A673 (cell line): ENCODE results near the gene HYDIN. TPM values are rescaled to one million over a fixed set of nuclear protein-coding genes. Genes with fewer than 3 reads are reported as not detected.

Source experiments
- BruUV-seq: library from RNA; stranded (reverse); fragments of 400-500 nt; replicated peaks from 2 replicates; lab custom pipeline; 2021; lab: Mats Ljungman, UMichigan
- CTCF ChIA-PET: fragments of 300-600 bp; sonication (Branson Sonifier 250); formaldehyde crosslinking; loops from one replicate; lab custom pipeline; 2022; ENCODE audit warnings: antibody characterized with exemption; lab: Charles Lee
- POLR2A ChIA-PET: fragments of 300-600 bp; sonication (Branson Sonifier 250); formaldehyde crosslinking; loops from one replicate; lab custom pipeline; 2022; ENCODE audit warnings: antibody characterized with exemption; ENCODE audit not compliant: low non-redundant PET; lab: Charles Lee
- DNase-seq: peaks from one replicate; pipeline ENCODE4 v3.0.0-alpha.2; 2015; ENCODE audit warnings: low spot score
- H3K27ac ChIP-seq: fragments of 200-600 bp; sonication (generic); 2 replicates; pipeline ENCODE4 v1.5.1; 2016; ENCODE audit warnings: mixed run types, low read depth, mild to moderate bottlenecking, mixed read lengths, antibody characterized with exemption, low read length; ENCODE audit not compliant: poor library complexity, severe bottlenecking
- H3K27me3 ChIP-seq: fragments of 200-600 bp; sonication (generic); replicated peaks from 2 replicates; pipeline ENCODE4 v1.6.1; 2017; ENCODE audit warnings: mixed run types, low read depth, mild to moderate bottlenecking, mixed read lengths, antibody characterized with exemption, low read length; ENCODE audit not compliant: insufficient read depth, poor library complexity
- H3K36me3 ChIP-seq: fragments of 200-600 bp; sonication (generic); 2 replicates; pipeline ENCODE4 v1.6.1; 2016; ENCODE audit warnings: mixed run types, mild to moderate bottlenecking, mixed read lengths, antibody characterized with exemption, low read length; ENCODE audit not compliant: insufficient read depth, poor library complexity, severe bottlenecking
- H3K4me1 ChIP-seq: fragments of 200-600 bp; sonication (generic); 2 replicates; pipeline ENCODE4 v1.6.1; 2017; ENCODE audit warnings: mixed run types, mild to moderate bottlenecking, mixed read lengths, antibody characterized with exemption, low read length; ENCODE audit not compliant: insufficient read depth, poor library complexity, severe bottlenecking
- H3K4me3 ChIP-seq: fragments of 200-600 bp; sonication (generic); 2 replicates; pipeline ENCODE4 v1.5.1; 2016; ENCODE audit warnings: low read depth, mixed run types, mild to moderate bottlenecking, mixed read lengths, low read length; ENCODE audit not compliant: poor library complexity, severe bottlenecking
- H3K9me3 ChIP-seq: fragments of 200-600 bp; sonication (generic); 2 replicates; pipeline ENCODE4 v1.6.1; 2016; ENCODE audit warnings: mixed run types, low read depth, mild to moderate bottlenecking, mixed read lengths, antibody characterized with exemption, low read length; ENCODE audit not compliant: poor library complexity, severe bottlenecking
- CTCF ChIP-seq: fragments of 300-800, 200-600 bp; sonication (generic); conservative IDR thresholded peaks from 2 replicates; pipeline ENCODE4 v1.5.1; 2017; ENCODE audit warnings: low read depth, mild to moderate bottlenecking, antibody characterized with exemption, low read length, moderate library complexity, mixed read lengths
- EZH2 ChIP-seq: fragments of 200-600 bp; sonication (generic); IDR thresholded peaks from 2 replicates; pipeline ENCODE4 v1.6.1; 2017; ENCODE audit warnings: borderline replicate concordance, low read depth, mild to moderate bottlenecking, mixed read lengths, antibody characterized with exemption, low read length; ENCODE audit not compliant: poor library complexity, severe bottlenecking
- intact Hi-C: fragments of 100-400 bp; cut with micrococcal nuclease; formaldehyde crosslinking; loops from one replicate; pipeline ENCODE4 v1.10.0; 2022; ENCODE audit not compliant: unreplicated experiment
- total RNA-seq: library from RNA; stranded (reverse); gene quantifications from 2 replicates; pipeline ENCODE4 v1.2.3, GENCODE V29; 2021

The HYDIN gene
- total RNA-seq, 1 experiment from 2014 or later = not detected

DNA sequence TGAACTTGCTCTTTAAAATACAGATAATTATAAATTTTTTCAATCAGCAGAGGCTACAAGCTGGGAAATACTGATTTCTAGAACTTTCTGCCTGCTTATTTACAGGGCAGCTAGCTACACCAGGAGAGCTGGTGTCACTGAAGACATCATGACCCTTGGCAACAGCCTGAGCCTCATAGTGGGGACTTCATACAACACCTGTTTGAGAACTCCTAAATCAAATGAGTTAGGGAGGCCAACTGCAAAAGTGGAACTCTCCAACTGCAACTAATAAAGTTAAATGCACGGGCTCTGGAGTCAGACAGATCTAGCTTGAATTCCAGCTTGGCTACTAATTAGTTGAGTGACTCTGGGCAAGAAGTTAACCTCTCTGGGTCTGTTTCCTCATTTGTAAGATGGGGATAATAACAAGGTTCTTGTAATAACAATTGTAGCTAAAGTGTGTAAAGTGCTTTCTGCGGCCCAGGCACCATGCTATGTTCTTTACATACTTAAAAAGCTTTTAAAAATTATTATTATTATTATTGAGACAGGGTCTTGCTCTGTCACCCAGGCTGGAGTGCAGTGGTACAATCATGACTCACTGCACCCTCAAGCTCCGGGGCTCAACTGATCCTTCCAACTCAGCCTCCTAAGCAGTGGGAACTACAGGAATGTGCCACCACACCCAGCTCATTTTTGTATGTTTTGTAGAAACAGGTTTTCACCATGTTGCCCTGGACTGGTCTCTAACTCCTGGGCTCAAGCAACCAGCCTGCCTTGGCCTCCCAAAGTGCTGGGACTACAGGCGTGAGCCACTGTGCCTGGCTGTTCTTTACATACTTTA is 462.9 kb downstream of the HYDIN start:
- H3K36me3 ChIP-seq = peaks cover 8% of the 10 kb centered on the region
- TF ChIP-seq EZH2 (no peak), CTCF (no peak)
- no peaks in the 10 kb centered on the region for H3K9me3 ChIP-seq
- BruUV-seq = no TSS peak
- no peak overlapping the region for H3K4me3 ChIP-seq
- intact Hi-C loops = no loop called here
- H3K4me1 ChIP-seq = no peaks in the 10 kb centered on the region
- H3K27me3 ChIP-seq = no peaks in the 10 kb centered on the region
- ChIA-PET POLR2A (no interaction called here), CTCF (no interaction called here)
- no peak overlapping the region for H3K27ac ChIP-seq
- no peak for DNase-seq

DNA sequence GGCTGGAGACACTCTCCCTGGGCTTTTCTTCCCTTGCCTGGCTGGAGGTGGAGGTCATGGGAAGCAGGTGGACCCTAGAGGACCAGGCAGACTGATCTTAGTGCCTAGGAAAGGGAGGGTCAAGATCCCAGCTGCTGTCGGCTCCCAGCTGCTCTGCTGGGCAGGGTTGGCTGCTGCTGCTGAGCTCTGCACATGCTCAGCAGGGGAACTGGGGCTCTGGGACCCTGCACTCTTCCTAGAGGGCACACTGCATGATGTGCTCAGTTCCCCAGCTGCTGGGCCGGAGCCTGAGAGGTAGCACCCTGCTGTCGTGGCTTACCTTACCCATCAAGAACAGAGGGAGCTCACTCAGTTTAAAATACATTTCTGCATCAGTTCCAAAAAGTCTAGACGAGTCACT is 463.9 kb downstream of the HYDIN start:
- CTCF ChIA-PET = interaction anchor here (0.7 kb wide), 1 partner anchor 33 kb away, joined by 7 read pairs; no protein-coding TSS in a partner anchor
- Histone ChIP-seq H3K36me3 (peaks cover 5% of the 10 kb centered on the region), H3K27ac (no peak overlapping the region), H3K4me1 (no peaks in the 10 kb centered on the region), H3K9me3 (no peaks in the 10 kb centered on the region), H3K4me3 (no peak overlapping the region), H3K27me3 (no peaks in the 10 kb centered on the region)
- no peak for TF ChIP-seq EZH2
- TF ChIP-seq CTCF = no peak
- DNase-seq = no peak
- intact Hi-C loops = no loop called here
- no TSS peak for BruUV-seq
- POLR2A ChIA-PET = no interaction called here

DNA sequence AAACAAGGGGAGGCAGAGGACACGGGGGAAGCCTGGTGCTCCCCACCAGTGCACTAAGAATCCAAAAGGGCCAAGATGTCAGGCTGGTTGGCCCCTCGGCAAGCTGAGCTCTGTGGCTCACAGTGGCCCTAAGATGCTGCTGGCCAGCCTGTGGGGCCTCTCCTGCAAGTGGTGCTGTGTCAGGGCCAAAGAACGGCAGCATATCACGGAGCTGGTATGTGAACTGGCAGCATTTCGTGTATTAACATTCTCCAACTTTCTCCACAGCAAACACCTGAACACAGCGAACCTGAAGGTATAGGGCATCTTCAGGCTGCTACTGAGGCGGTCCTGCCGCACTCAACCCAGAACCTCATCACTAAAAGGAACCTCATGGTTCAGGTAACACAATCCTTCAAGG is 464.3 kb downstream of the HYDIN start:
- H3K36me3 ChIP-seq = peaks cover under 1% of the 10 kb centered on the region
- intact Hi-C loops = no loop called here
- H3K27ac ChIP-seq = no peak overlapping the region
- no peaks in the 10 kb centered on the region for H3K4me1 ChIP-seq
- ChIA-PET POLR2A (no interaction called here), CTCF (interaction anchor here (0.7 kb wide), 1 partner anchor 33 kb away, joined by 7 read pairs; no protein-coding TSS in a partner anchor)
- no peak overlapping the region for H3K4me3 ChIP-seq
- no TSS peak for BruUV-seq
- no peaks in the 10 kb centered on the region for H3K27me3 ChIP-seq
- TF ChIP-seq CTCF = no peak
- no peak for TF ChIP-seq EZH2
- no peak for DNase-seq
- H3K9me3 ChIP-seq = no peaks in the 10 kb centered on the region
